Loucy (cell line): ENCODE measurements around the gene OR10T2.

Experiments used
- EZH2phosphoT487 ChIP-seq: fragments of 200-600 bp; IDR thresholded peaks from 2 replicates; pipeline ENCODE4 v1.6.1; 2018; ENCODE audit warnings: antibody characterized with exemption, mild to moderate bottlenecking, moderate library complexity, borderline replicate concordance
- TF ChIP-seq, protein P1 (sequence below): fragments of 200-600 bp; sonication (generic); conservative IDR thresholded peaks from 2 replicates; pipeline ENCODE4 v1.5.1; 2014; ENCODE audit warnings: mild to moderate bottlenecking, antibody characterized with exemption, low read length

- TF ChIP-seq, protein P1, sequence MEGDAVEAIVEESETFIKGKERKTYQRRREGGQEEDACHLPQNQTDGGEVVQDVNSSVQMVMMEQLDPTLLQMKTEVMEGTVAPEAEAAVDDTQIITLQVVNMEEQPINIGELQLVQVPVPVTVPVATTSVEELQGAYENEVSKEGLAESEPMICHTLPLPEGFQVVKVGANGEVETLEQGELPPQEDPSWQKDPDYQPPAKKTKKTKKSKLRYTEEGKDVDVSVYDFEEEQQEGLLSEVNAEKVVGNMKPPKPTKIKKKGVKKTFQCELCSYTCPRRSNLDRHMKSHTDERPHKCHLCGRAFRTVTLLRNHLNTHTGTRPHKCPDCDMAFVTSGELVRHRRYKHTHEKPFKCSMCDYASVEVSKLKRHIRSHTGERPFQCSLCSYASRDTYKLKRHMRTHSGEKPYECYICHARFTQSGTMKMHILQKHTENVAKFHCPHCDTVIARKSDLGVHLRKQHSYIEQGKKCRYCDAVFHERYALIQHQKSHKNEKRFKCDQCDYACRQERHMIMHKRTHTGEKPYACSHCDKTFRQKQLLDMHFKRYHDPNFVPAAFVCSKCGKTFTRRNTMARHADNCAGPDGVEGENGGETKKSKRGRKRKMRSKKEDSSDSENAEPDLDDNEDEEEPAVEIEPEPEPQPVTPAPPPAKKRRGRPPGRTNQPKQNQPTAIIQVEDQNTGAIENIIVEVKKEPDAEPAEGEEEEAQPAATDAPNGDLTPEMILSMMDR: no peak
- no peak for TF ChIP-seq EZH2phosphoT487
Measured at GRCh38 chr1:158390331-158390730, 8.9 kb downstream of the OR10T2 start.
